Hindlimb muscle (tissue), 1 donor: ENCODE data around the gene PLXND1. TPM values are rescaled to one million over a fixed set of nuclear protein-coding genes. Genes with fewer than 3 reads are reported as not detected.
A peak's percentile ranks its signal among the peaks of the same experiment; 100 is the strongest.

Experiments
- DNase-seq: peaks from one replicate; pipeline ENCODE4 v3.0.0-alpha.2; 2013
- polyA plus RNA-seq: library from polyadenylated mRNA; unstranded; fragments of 120-200 nt; gene quantifications from one replicate; pipeline ENCODE4 v1.2.1, GENCODE V29; 2013; ENCODE audit not compliant: insufficient read length

PLXND1 gene
- polyA plus RNA-seq, 1 donor, result 154 TPM

DNA sequence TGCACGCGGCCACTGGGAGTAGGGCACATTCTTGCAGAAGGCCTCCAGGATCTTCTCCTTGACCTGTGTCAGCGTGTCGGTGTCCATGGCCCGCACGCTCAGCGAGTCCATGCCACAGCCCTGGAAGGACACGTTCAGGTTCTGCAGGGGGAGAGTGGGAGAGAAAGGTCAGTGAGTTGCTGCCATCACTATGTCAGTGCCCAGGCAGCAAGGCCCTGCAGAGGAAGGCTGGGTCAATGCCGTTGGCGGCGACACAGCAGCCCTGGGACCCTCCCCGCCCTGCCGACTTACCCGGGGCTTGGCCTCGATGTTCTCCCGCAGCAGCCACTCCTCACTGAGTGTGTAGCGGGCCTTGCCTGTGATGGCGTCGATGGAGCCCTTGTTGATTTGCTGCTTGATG is 43.7 kb downstream of the PLXND1 start:
- no peak for DNase-seq

- DNase-seq, result no peak
Measured at GRCh38 chr3:129561619-129562248, 44.7 kb downstream of the PLXND1 start.

DNA sequence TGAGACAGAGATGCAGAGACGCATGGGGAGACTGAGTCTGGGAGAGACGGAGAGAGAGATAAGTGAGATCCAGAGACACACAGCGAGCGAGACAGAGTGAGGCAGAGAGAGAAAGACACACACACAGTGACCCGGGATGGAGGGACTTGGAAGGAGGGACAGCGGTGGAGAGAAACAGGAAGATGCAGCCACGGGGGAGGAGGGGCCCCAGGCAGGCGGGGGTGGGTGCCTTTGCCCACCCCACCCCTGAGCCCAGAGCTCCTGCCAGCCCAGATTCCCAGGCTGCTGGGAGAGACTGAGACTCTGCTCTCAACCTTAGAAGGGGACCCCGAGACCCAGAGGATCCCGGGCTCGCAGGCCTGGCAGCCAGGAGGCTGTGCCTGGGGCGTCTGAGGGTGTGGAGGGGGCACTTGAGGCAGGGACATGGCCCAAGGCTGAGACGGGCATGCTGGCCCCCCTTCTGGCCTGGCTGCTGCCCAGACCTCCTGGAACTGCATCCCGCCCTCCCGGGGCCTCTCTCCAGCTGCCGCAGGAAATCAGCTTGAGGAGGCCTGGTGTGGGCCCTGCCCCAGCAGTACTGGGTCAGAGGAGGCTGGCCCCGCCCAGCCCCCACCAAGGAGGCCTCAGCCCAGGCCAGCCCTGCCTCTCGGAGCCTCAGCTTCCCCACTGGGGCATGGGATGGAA is 45.4 kb downstream of the PLXND1 start:
- peak; percentile 79 for DNase-seq

GRCh38 chr3:129560269-129560787 is 46.1 kb downstream of the PLXND1 start:
- no peak for DNase-seq

- DNase-seq, result no peak
Measured at GRCh38 chr3:129559565-129560079, 46.9 kb downstream of the PLXND1 start.

DNA sequence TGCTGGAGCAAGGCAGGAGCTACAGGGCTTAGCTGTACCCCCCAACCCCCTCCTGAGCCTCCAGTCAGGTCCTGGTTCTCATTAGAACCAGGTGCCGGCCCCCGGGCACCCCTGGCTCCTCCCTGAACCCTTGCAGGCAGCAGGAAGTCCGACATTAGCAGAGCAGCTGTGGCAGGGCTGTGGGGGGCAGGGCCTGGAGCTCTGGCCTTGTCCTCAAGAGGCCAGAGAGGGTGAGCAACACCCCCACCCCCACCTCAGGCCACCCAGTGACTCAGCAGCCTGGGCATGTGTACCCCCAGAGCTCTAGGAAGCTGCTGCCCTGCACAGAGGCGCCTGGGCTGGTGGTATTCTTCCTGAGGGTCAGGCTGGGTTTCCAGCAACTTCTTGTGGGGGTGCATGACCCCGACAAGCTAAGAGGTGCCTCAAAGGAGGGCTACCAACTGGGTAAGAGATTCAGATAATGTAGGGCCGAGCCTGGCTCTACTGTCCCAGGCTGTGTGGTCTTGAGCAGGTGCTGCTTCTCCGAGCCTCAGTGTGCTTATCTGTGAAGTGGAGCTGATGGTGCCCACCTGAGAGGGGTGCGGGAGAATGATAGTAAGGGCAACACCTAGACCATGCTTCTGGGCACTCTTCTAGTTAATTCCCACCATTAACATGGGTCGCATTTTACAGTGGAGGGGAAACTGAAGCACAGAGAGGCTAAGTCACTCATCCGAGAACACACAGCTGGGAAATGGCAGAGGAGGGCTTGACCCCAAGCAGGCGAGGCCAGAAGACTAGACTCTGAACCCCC is 47.5 kb downstream of the PLXND1 start:
- no peak for DNase-seq

- DNase-seq, result no peak
Measured at GRCh38 chr3:129558081-129558771, 48.2 kb downstream of the PLXND1 start.

DNA sequence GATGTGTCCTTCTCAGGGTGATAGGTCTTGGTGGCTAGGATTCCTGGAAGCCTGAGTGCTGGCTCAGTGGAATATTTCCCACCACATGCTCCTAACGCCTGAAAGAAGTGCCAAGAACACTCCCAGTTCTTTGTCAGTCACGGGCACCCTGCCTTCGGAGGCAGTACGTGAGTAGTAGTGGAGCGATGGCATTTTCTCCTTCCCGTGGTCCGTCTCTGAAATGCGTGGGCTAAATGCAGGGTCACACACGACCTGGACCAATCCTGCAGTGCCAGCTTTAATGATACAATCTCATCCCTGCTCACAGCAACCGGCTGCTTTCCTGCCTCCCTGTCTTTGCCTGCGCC is 49.0 kb downstream of the PLXND1 start:
- DNase-seq, result peak; percentile 70

GRCh38 chr3:129556890-129557547 is 49.5 kb downstream of the PLXND1 start:
- no peak for DNase-seq

- no peak for DNase-seq
Measured at GRCh38 chr3:129556358-129556695, 50.1 kb downstream of the PLXND1 start.

DNA sequence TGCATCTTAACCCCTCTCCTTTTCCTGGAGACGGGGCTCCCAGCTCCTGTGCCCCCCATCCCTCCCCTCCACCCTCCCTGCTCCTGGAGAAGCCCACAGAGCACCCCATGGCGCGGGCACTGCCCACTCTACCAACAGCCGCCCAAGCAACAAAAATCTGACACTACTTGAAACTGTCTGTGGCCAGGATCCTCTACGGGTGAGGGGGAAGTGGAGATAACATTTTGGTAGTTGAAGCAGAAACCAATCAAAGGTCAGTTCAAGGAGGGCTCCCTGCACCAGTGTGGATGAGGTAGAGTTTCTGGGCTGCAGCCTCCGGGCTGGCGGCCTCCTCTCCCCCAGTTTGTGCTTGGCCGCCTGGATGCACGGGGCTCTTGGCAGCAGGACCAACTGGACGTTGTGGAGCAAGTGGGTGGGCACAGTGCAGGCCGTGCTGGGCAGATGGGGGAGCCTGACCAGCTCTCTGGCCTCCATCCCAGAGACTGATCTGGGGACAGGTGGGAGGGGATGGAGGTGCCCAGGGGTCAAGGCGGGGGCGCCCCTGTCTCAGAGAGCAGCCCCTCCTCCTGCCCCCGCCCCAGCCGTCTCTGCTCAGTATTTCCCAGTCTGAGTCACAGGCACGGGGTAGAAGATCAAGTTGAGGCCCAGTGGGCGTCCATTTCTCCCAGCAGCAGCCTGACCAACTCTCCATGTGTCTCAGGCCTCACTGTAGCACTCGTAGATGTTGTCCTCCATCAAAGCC is 50.7 kb downstream of the PLXND1 start:
- DNase-seq, result no peak

- no peak for DNase-seq
Measured at GRCh38 chr3:129555153-129555550, 51.3 kb downstream of the PLXND1 start.

GRCh38 chr3:129554356-129555152 is 51.9 kb downstream of the PLXND1 start:
- DNase-seq, result no peak

- no peak for DNase-seq
Measured at GRCh38 chr3:129553719-129554118, 52.8 kb downstream of the PLXND1 start.

GRCh38 chr3:129553171-129553570 is 53.3 kb downstream of the PLXND1 start:
- no peak for DNase-seq

GRCh38 chr3:129552287-129553050 is 54.0 kb downstream of the PLXND1 start:
- DNase-seq, result no peak

GRCh38 chr3:129549805-129550204 is 56.7 kb downstream of the PLXND1 start:
- no peak for DNase-seq

- DNase-seq, result no peak
Measured at GRCh38 chr3:129549006-129549800, 57.3 kb downstream of the PLXND1 start.
